DND-41 (cell line): ENCODE measurements around the gene COA3.

Experiments used
- CTCF ChIP-seq: IDR thresholded peaks from 2 replicates; pipeline ENCODE4 v1.5.1; 2012; ENCODE audit warnings: borderline replicate concordance, low read length, moderate library complexity, mild to moderate bottlenecking; ENCODE audit not compliant: poor library complexity, severe bottlenecking; ENCODE audit errors: extremely low read depth
- EZH2 ChIP-seq: IDR thresholded peaks from 3 replicates; pipeline ENCODE4 v1.6.1; 2012; ENCODE audit warnings: borderline replicate concordance, low read depth, mild to moderate bottlenecking, moderate library complexity, low read length, inconsistent platforms; ENCODE audit not compliant: severe bottlenecking

- no peak for TF ChIP-seq CTCF
- no peak for TF ChIP-seq EZH2
These were observed 33.9 kb upstream of the COA3 start for GRCh38 chr17:42832213-42832933.
